ENCODE data around the gene SLC39A7. TPM values are rescaled to one million over a fixed set of nuclear protein-coding genes. Genes with fewer than 3 reads are reported as not detected.

The SLC39A7 gene
- total RNA-seq, 1 donor from 2014 or later = 147 TPM

GRCh38 chr6:33168284-33168601 lies 32.4 kb upstream of the SLC39A7 start:
- Mint-ChIP-seq H3K4me3 (no peak overlapping the region), H3K27me3 (peaks cover 5% of the 10 kb centered on the region), H3K9me3 (no peaks in the 10 kb centered on the region), H3K27ac (no peak overlapping the region), H3K36me3 (no peaks in the 10 kb centered on the region), H3K4me1 (ENCODE audit: unreplicated experiment) (no peaks in the 10 kb centered on the region)
- DNase-seq (ENCODE audit: extremely low spot score, unreplicated experiment) = no peak
- TF ChIP-seq, protein P1, sequence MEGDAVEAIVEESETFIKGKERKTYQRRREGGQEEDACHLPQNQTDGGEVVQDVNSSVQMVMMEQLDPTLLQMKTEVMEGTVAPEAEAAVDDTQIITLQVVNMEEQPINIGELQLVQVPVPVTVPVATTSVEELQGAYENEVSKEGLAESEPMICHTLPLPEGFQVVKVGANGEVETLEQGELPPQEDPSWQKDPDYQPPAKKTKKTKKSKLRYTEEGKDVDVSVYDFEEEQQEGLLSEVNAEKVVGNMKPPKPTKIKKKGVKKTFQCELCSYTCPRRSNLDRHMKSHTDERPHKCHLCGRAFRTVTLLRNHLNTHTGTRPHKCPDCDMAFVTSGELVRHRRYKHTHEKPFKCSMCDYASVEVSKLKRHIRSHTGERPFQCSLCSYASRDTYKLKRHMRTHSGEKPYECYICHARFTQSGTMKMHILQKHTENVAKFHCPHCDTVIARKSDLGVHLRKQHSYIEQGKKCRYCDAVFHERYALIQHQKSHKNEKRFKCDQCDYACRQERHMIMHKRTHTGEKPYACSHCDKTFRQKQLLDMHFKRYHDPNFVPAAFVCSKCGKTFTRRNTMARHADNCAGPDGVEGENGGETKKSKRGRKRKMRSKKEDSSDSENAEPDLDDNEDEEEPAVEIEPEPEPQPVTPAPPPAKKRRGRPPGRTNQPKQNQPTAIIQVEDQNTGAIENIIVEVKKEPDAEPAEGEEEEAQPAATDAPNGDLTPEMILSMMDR (conservative IDR thresholded peaks at IDR 0.05) = no peak

GRCh38 chr6:33168639-33169038 lies 32.0 kb upstream of the SLC39A7 start:
- Mint-ChIP-seq H3K4me1 (ENCODE audit: unreplicated experiment) (no peaks in the 10 kb centered on the region), H3K27me3 (peaks cover 5% of the 10 kb centered on the region), H3K9me3 (no peaks in the 10 kb centered on the region), H3K4me3 (no peak overlapping the region), H3K27ac (no peak overlapping the region), H3K36me3 (no peaks in the 10 kb centered on the region)
- DNase-seq (ENCODE audit: extremely low spot score, unreplicated experiment) = no peak
- TF ChIP-seq, protein P1 (conservative IDR thresholded peaks at IDR 0.05) = no peak

DNA sequence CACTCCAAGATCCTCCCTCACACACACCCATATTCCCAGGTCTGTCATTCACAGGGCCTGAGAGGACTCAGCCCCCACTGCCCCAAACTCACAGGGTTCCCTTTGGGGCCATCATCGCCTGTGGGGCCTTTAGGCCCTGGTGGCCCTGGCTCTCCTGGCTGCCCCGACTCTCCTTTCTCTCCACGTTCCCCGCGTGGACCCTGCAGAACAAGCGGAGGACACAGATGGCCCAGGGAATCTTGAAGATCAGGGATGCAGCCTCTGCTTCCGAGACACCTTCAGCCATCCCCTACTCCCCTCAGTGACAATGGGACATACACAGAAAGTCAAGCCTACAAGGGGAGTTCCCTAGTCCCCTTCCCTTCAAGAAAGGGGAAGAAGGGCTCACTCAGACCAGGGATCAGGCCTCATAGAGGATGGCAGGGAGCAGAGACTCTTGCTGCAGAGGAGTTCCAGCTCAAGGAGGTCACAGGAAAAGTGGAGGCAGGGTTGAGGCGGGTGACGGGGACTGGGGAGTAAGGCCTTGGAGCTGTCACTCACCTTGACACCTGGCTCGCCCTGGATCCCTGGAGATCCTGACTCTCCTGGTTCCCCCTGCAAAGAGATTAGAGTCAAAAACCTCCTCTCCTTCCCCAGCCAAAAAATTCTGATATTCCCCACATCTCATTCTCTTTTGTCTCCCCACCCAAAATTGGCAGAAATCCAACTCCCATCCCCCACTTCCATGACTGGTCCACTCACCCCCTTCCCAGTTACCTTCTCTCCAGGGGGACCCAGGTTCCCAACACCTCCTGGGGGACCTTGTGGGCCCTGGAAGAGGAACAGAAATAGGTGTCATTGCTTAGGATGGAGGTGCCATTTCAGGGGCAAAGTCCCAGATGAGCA lies 31.1 kb upstream of the SLC39A7 start:
- Mint-ChIP-seq H3K9me3 (no peaks in the 10 kb centered on the region), H3K27me3 (no peaks in the 10 kb centered on the region), H3K36me3 (no peaks in the 10 kb centered on the region), H3K4me3 (no peak overlapping the region), H3K4me1 (ENCODE audit: unreplicated experiment) (no peaks in the 10 kb centered on the region), H3K27ac (no peak overlapping the region)
- TF ChIP-seq, protein P1 (conservative IDR thresholded peaks at IDR 0.05) = no peak
- DNase-seq (ENCODE audit: extremely low spot score, unreplicated experiment) = no peak

DNA sequence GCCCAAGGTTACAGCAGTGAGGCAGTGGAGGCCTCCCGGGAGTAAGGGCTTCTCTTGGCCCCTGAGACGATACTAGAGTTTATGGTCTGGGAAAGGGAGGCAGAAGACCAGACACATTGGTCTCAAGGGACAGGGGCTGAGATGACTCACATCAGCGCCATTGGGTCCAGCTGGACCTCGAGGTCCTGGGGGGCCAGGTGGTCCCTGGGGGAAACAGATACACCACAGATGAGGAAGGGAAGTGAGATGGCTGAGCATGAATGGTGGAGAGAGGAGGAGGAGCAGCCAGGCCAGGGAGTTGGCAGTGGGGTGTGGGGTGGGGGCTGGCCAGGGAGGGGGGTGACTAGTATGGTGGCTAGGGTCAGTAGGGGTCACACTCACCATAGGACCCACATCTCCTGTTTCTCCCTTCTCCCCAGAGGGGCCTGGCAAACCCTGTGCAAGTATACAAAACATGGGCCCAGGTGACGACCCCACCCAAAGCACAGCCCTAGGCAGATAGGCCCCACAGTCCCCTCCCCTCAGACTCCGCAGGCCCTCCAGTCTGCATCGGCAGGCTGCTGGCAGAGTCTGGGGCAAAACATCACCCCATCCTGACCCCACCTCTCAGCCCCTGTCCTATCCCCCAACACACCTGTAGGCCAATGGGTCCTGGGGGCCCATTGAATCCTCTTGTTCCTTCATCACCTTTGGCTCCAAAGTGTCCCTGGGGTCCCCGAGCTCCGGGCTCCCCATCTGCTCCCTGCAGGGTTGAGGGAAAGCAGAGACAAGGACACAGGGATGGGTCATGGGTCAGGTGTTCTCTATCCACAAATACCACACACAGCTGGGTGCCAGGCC lies 30.3 kb upstream of the SLC39A7 start:
- no peak overlapping the region for H3K4me3 Mint-ChIP-seq
- H3K9me3 Mint-ChIP-seq = no peaks in the 10 kb centered on the region
- no peak for DNase-seq (ENCODE audit: extremely low spot score, unreplicated experiment)
- TF ChIP-seq, protein P1 (conservative IDR thresholded peaks at IDR 0.05) = no peak
- no peaks in the 10 kb centered on the region for H3K4me1 Mint-ChIP-seq (ENCODE audit: unreplicated experiment)
- H3K27me3 Mint-ChIP-seq = no peaks in the 10 kb centered on the region
- H3K36me3 Mint-ChIP-seq = no peaks in the 10 kb centered on the region
- no peak overlapping the region for H3K27ac Mint-ChIP-seq

DNA sequence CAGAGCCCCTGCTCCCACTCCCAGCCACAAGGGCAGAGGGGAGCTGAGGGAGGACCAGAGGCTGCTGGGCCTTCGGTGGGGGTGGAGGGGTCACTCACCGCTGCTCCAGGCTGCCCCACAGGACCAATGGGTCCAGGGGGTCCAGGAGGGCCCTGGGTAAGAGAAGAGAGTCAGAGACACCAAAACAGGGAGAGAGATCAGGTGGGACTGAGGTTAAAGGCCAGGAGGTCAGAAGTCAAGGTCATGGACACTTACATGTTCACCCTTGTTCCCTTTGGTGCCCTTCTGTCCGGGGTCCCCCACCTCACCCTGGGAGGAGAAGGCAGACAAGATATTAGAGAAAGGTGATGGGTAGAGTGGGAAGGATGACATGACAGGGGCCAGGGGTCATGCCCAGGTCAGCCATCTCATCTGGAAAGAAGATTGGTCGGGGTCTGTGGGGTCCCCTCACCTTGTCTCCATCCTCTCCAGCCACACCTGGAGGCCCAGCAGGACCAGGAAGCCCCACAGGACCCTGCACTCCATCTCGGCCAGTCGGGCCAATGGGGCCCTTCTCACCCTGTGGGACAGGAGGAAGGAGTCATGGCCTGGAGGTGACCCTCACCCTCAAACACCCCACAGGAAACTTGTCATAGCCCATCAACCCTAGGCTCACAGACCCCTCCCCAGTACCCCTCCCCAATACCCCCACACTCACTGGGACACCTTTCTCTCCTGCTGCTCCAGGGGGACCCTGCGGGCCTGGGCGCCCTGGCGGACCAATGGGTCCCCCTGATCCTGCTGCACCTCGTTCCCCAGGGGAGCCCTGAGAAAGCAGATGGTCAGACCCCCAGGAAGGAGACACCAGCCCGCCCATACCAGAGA lies 29.4 kb upstream of the SLC39A7 start:
- no peaks in the 10 kb centered on the region for H3K4me1 Mint-ChIP-seq (ENCODE audit: unreplicated experiment)
- no peak overlapping the region for H3K27ac Mint-ChIP-seq
- DNase-seq (ENCODE audit: extremely low spot score, unreplicated experiment) = no peak
- H3K27me3 Mint-ChIP-seq = peaks cover 4% of the 10 kb centered on the region
- no peaks in the 10 kb centered on the region for H3K36me3 Mint-ChIP-seq
- TF ChIP-seq, protein P1 (conservative IDR thresholded peaks at IDR 0.05) = no peak
- H3K4me3 Mint-ChIP-seq = no peak overlapping the region
- H3K9me3 Mint-ChIP-seq = no peaks in the 10 kb centered on the region
